Measurements from ENCODE around the gene ZNF507. TPM values are rescaled to one million over a fixed set of nuclear protein-coding genes. Genes with fewer than 3 reads are reported as not detected.
A peak's percentile ranks its signal among the peaks of the same experiment; 100 is the strongest.
"Not testable (repeated sequence)": the region's sequence is repeated elsewhere in the genome, so short reads cannot be mapped to it uniquely, and the experiment has no call there.

The ZNF507 gene
- total and polyA plus RNA-seq, 3 experiments from 2014 or later, result 6.5 to 32.9 (median 29.6) TPM

GRCh38 chr19:32364040-32364439 is 18.6 kb downstream of the ZNF507 start:
- no peak overlapping the region for H3K4me3 ChIP-seq (ENCODE audit: low read length)
- H3K9me3 ChIP-seq (ENCODE audit: low read length), result no peaks in the 10 kb centered on the region
- POLR2A ChIA-PET, result no interaction called here
- H3K27ac ChIP-seq (ENCODE audit: low read depth, low read length), result no peak overlapping the region
- Mint-ChIP-seq H3K36me3 (peaks cover 5 to 92% (median 28%) of the 10 kb centered on the region in 3 donors), H3K27ac (peak overlapping the region in 1 of 8 donors; percentile 64), H3K27me3 (no peaks in the 10 kb centered on the region), H3K9me3 (no peaks in the 10 kb centered on the region), H3K4me1 (peaks cover 69 to 93% (median 84%) of the 10 kb centered on the region in 3 donors), H3K4me3 (no peak overlapping the region)
- peaks cover 7% of the 10 kb centered on the region for H3K36me3 ChIP-seq (ENCODE audit: insufficient read depth, low read length)
- DNase-seq, result no peak
- no peaks in the 10 kb centered on the region for H3K27me3 ChIP-seq (ENCODE audit: insufficient read depth, low read length, poor library complexity, severe bottlenecking)
- CTCF ChIA-PET, result no interaction called here
- H3K4me1 ChIP-seq (ENCODE audit: insufficient read depth, low read length), result peaks cover 11% of the 10 kb centered on the region

GRCh38 chr19:32367063-32367462 is 21.7 kb downstream of the ZNF507 start:
- peaks cover 64 to 88% (median 87%) of the 10 kb centered on the region in 3 donors for H3K4me1 Mint-ChIP-seq

GRCh38 chr19:32367948-32368536 is 22.6 kb downstream of the ZNF507 start:
- H3K4me3 Mint-ChIP-seq, result peak overlapping the region in 1 of 7 donors; percentile 48
- CTCF ChIA-PET, result no interaction called here
- no peaks in the 10 kb centered on the region for H3K9me3 ChIP-seq (ENCODE audit: low read length)
- H3K4me3 ChIP-seq (ENCODE audit: low read length), result no peak overlapping the region
- H3K27me3 ChIP-seq (ENCODE audit: insufficient read depth, low read length, poor library complexity, severe bottlenecking), result no peaks in the 10 kb centered on the region
- peaks cover 29% of the 10 kb centered on the region for H3K36me3 ChIP-seq (ENCODE audit: insufficient read depth, low read length)
- H3K27ac Mint-ChIP-seq, result peak overlapping the region in 5 of 8 donors; percentile 8 to 67 (median 43)
- H3K27ac ChIP-seq (ENCODE audit: low read depth, low read length), result no peak overlapping the region
- H3K36me3 Mint-ChIP-seq, result peaks cover 9 to 93% (median 38%) of the 10 kb centered on the region in 3 donors
- H3K4me1 ChIP-seq (ENCODE audit: insufficient read depth, low read length), result peaks cover 11% of the 10 kb centered on the region
- no peaks in the 10 kb centered on the region for H3K27me3 Mint-ChIP-seq
- H3K9me3 Mint-ChIP-seq, result no peaks in the 10 kb centered on the region
- POLR2A ChIA-PET, result no interaction called here
- DNase-seq, result no peak
- H3K4me1 Mint-ChIP-seq, result peaks cover 56 to 81% (median 77%) of the 10 kb centered on the region in 3 donors

More at GRCh38 chr19:32367063-32367462, 21.7 kb downstream of the ZNF507 start:
- ChIA-PET CTCF (no interaction called here), POLR2A (no interaction called here)
- Histone ChIP-seq H3K9me3 (ENCODE audit: low read length) (no peaks in the 10 kb centered on the region), H3K36me3 (ENCODE audit: insufficient read depth, low read length) (peaks cover 19% of the 10 kb centered on the region), H3K27ac (ENCODE audit: low read depth, low read length) (no peak overlapping the region), H3K27me3 (ENCODE audit: insufficient read depth, low read length, poor library complexity, severe bottlenecking) (no peaks in the 10 kb centered on the region), H3K4me3 (ENCODE audit: low read length) (no peak overlapping the region), H3K4me1 (ENCODE audit: insufficient read depth, low read length) (peaks cover 11% of the 10 kb centered on the region)
- Mint-ChIP-seq H3K36me3 (peaks cover 9 to 93% (median 36%) of the 10 kb centered on the region in 3 donors), H3K4me3 (peak overlapping the region in 1 of 7 donors; percentile 0), H3K27me3 (no peaks in the 10 kb centered on the region), H3K9me3 (no peaks in the 10 kb centered on the region), H3K27ac (peak overlapping the region in 1 of 8 donors; percentile 82)
- DNase-seq, result no peak

- POLR2A ChIA-PET, result interaction anchor here (0.6 kb wide), 1 partner anchor 11 kb away, joined by 3 read pairs; no protein-coding TSS in a partner anchor
- H3K27me3 Mint-ChIP-seq, result no peaks in the 10 kb centered on the region
- no peak overlapping the region for H3K27ac ChIP-seq (ENCODE audit: low read depth, low read length)
- no peaks in the 10 kb centered on the region for H3K27me3 ChIP-seq (ENCODE audit: insufficient read depth, low read length, poor library complexity, severe bottlenecking)
- peaks cover 8% of the 10 kb centered on the region for H3K4me1 ChIP-seq (ENCODE audit: insufficient read depth, low read length)
- CTCF ChIA-PET, result no interaction called here
- peaks cover 51 to 81% (median 76%) of the 10 kb centered on the region in 3 donors for H3K4me1 Mint-ChIP-seq
- peak overlapping the region in 3 of 8 donors; percentile 4 to 43 (median 17) for H3K27ac Mint-ChIP-seq
- DNase-seq, result no peak
- H3K9me3 ChIP-seq (ENCODE audit: low read length), result no peaks in the 10 kb centered on the region
- no peak overlapping the region for H3K4me3 ChIP-seq (ENCODE audit: low read length)
- H3K36me3 Mint-ChIP-seq, result peaks cover 9 to 93% (median 41%) of the 10 kb centered on the region in 3 donors
- no peak overlapping the region for H3K4me3 Mint-ChIP-seq
- H3K9me3 Mint-ChIP-seq, result no peaks in the 10 kb centered on the region
- peaks cover 36% of the 10 kb centered on the region for H3K36me3 ChIP-seq (ENCODE audit: insufficient read depth, low read length)
Observed at GRCh38 chr19:32368787-32369186, 23.4 kb downstream of the ZNF507 start.

GRCh38 chr19:32372726-32373517 is 27.5 kb downstream of the ZNF507 start:
- DNase-seq, result no peak
- POLR2A ChIA-PET, result no interaction called here
- CTCF ChIA-PET, result no interaction called here

GRCh38 chr19:32373585-32374295 is 28.3 kb downstream of the ZNF507 start:
- DNase-seq, result no peak
- Mint-ChIP-seq H3K4me3 (no peak overlapping the region), H3K9me3 (no peaks in the 10 kb centered on the region), H3K4me1 (peaks cover 12 to 38% (median 30%) of the 10 kb centered on the region in 3 donors), H3K27me3 (no peaks in the 10 kb centered on the region), H3K27ac (peak overlapping the region in 1 of 8 donors; percentile 14), H3K36me3 (peaks cover 18 to 80% (median 35%) of the 10 kb centered on the region in 3 donors)
- Histone ChIP-seq H3K4me3 (ENCODE audit: low read length) (no peak overlapping the region), H3K4me1 (ENCODE audit: insufficient read depth, low read length) (no peaks in the 10 kb centered on the region), H3K9me3 (ENCODE audit: low read length) (no peaks in the 10 kb centered on the region), H3K27ac (ENCODE audit: low read depth, low read length) (peak overlapping the region; percentile 30), H3K36me3 (ENCODE audit: insufficient read depth, low read length) (peaks cover 42% of the 10 kb centered on the region), H3K27me3 (ENCODE audit: insufficient read depth, low read length, poor library complexity, severe bottlenecking) (no peaks in the 10 kb centered on the region)
- POLR2A ChIA-PET, result no interaction called here
- CTCF ChIA-PET, result no interaction called here

More at GRCh38 chr19:32372726-32373517, 27.5 kb downstream of the ZNF507 start:
- Mint-ChIP-seq H3K4me1 (peaks cover 17 to 46% (median 38%) of the 10 kb centered on the region in 3 donors), H3K4me3 (no peak overlapping the region), H3K27ac (no peak overlapping the region), H3K27me3 (no peaks in the 10 kb centered on the region), H3K36me3 (peaks cover 18 to 82% (median 36%) of the 10 kb centered on the region in 3 donors), H3K9me3 (no peaks in the 10 kb centered on the region)
- Histone ChIP-seq H3K4me1 (ENCODE audit: insufficient read depth, low read length) (no peaks in the 10 kb centered on the region), H3K27ac (ENCODE audit: low read depth, low read length) (peak overlapping the region; percentile 30), H3K4me3 (ENCODE audit: low read length) (no peak overlapping the region), H3K9me3 (ENCODE audit: low read length) (no peaks in the 10 kb centered on the region), H3K27me3 (ENCODE audit: insufficient read depth, low read length, poor library complexity, severe bottlenecking) (no peaks in the 10 kb centered on the region), H3K36me3 (ENCODE audit: insufficient read depth, low read length) (peaks cover 42% of the 10 kb centered on the region)

- H3K9me3 Mint-ChIP-seq; DNase-seq; CTCF ChIA-PET; H3K27me3 ChIP-seq (ENCODE audit: insufficient read depth, low read length, poor library complexity, severe bottlenecking); H3K4me3 Mint-ChIP-seq; H3K4me1 ChIP-seq (ENCODE audit: insufficient read depth, low read length); POLR2A ChIA-PET; H3K27me3 Mint-ChIP-seq; H3K9me3 ChIP-seq (ENCODE audit: low read length); H3K4me3 ChIP-seq (ENCODE audit: low read length): not testable (repeated sequence)
- H3K36me3 ChIP-seq (ENCODE audit: insufficient read depth, low read length), result peaks cover 39% of the 10 kb centered on the region
- peaks cover 18 to 79% (median 34%) of the 10 kb centered on the region in 3 donors for H3K36me3 Mint-ChIP-seq
- peak overlapping the region in 1 of 8 donors; percentile 66 for H3K27ac Mint-ChIP-seq
- peaks cover 10 to 31% (median 24%) of the 10 kb centered on the region in 3 donors for H3K4me1 Mint-ChIP-seq
- H3K27ac ChIP-seq (ENCODE audit: low read depth, low read length), result peak overlapping the region; percentile 30
Observed at GRCh38 chr19:32374362-32374761, 29.0 kb downstream of the ZNF507 start.

- H3K9me3 ChIP-seq (ENCODE audit: low read length); H3K27ac Mint-ChIP-seq; H3K4me3 Mint-ChIP-seq; H3K4me3 ChIP-seq (ENCODE audit: low read length); H3K4me1 ChIP-seq (ENCODE audit: insufficient read depth, low read length); DNase-seq; POLR2A ChIA-PET; H3K27me3 ChIP-seq (ENCODE audit: insufficient read depth, low read length, poor library complexity, severe bottlenecking); CTCF ChIA-PET; H3K27ac ChIP-seq (ENCODE audit: low read depth, low read length); H3K27me3 Mint-ChIP-seq; H3K9me3 Mint-ChIP-seq: not testable (repeated sequence)
- Mint-ChIP-seq H3K4me1 (peaks cover 5 to 15% (median 10%) of the 10 kb centered on the region in 3 donors), H3K36me3 (peaks cover 9 to 77% (median 24%) of the 10 kb centered on the region in 3 donors)
- peaks cover 31% of the 10 kb centered on the region for H3K36me3 ChIP-seq (ENCODE audit: insufficient read depth, low read length)
Observed at GRCh38 chr19:32377088-32377487, 31.7 kb downstream of the ZNF507 start.
